CD4-positive, alpha-beta memory T cell (primary cell): ENCODE results near the gene VPS13A. TPM values are rescaled to one million over a fixed set of nuclear protein-coding genes. Genes with fewer than 3 reads are reported as not detected.

Experiments used
- CTCF ChIA-PET: fragments of 350-600 bp; sonication (Branson Sonifier 250); formaldehyde crosslinking; loops from one replicate; lab custom pipeline; 2021; ENCODE audit warnings: inconsistent platforms; ENCODE audit not compliant: partially characterized antibody; lab: Charles Lee
- POLR2A ChIA-PET: fragments of 350-600 bp; sonication (Branson Sonifier 250); formaldehyde crosslinking; loops from one replicate; lab custom pipeline; 2021; ENCODE audit not compliant: partially characterized antibody; lab: Charles Lee
- DNase-seq, 5 donors: peaks; one replicate each; pipeline versions ENCODE4 v3.0.0 to v3.0.0-alpha.2; 2020 to 2022; ENCODE audit warnings: mixed read lengths in 1 of 5
- H3K27ac ChIP-seq: one replicate; pipeline ENCODE4 v1.7.0; 2013; ENCODE audit warnings: low read depth, low read length
- H3K27me3 ChIP-seq: 2 replicates; pipeline ENCODE4 v1.7.0; 2013; ENCODE audit warnings: mild to moderate bottlenecking, low read length, moderate library complexity; ENCODE audit not compliant: insufficient read depth
- H3K36me3 ChIP-seq: 2 replicates; pipeline ENCODE4 v1.7.0; 2013; ENCODE audit warnings: mild to moderate bottlenecking, low read length, moderate library complexity; ENCODE audit not compliant: insufficient read depth
- H3K4me1 ChIP-seq: 2 replicates; pipeline ENCODE4 v1.7.0; 2013; ENCODE audit warnings: mild to moderate bottlenecking, low read length, moderate library complexity; ENCODE audit not compliant: insufficient read depth
- H3K4me3 ChIP-seq, 2 donors: one replicate each; pipeline ENCODE4 v1.7.0; 2013; ENCODE audit warnings: low read length in 2 of 2, mild to moderate bottlenecking in 1 of 2
- H3K9me3 ChIP-seq, 2 donors: one replicate each; pipeline ENCODE4 v1.7.0; 2013; ENCODE audit warnings: low read length in 2 of 2, control low read depth in 1 of 2; ENCODE audit not compliant: control insufficient read depth in 1 of 2
- H3K27ac Mint-ChIP-seq, 7 donors: one replicate each; pipeline ENCODE4 v1.8.0; 2020 to 2021; ENCODE audit warnings: mixed read lengths in 7 of 7, mild to moderate bottlenecking in 6 of 7, inconsistent platforms in 3 of 7, moderate library complexity in 3 of 7
- H3K27me3 Mint-ChIP-seq, 2 donors: one replicate each; pipeline ENCODE4 v1.8.0; 2020 to 2021; ENCODE audit warnings: mixed read lengths in 2 of 2
- H3K36me3 Mint-ChIP-seq, 2 donors: one replicate each; pipeline ENCODE4 v1.8.0; 2020 to 2021; ENCODE audit warnings: mixed read lengths in 2 of 2, inconsistent platforms in 1 of 2, mild to moderate bottlenecking in 1 of 2
- H3K4me1 Mint-ChIP-seq, 4 donors: one replicate each; pipeline ENCODE4 v1.8.0; 2020 to 2021; ENCODE audit warnings: mixed read lengths in 4 of 4, mild to moderate bottlenecking in 1 of 4
- H3K4me3 Mint-ChIP-seq, 8 donors: one replicate each; pipeline ENCODE4 v1.8.0; 2020 to 2021; ENCODE audit warnings: mixed read lengths in 8 of 8, mild to moderate bottlenecking in 7 of 8, moderate library complexity in 6 of 8, inconsistent platforms in 3 of 8
- H3K9me3 Mint-ChIP-seq, 8 donors: one replicate each; pipeline ENCODE4 v1.8.0; 2020 to 2021; ENCODE audit warnings: mixed read lengths in 8 of 8, mild to moderate bottlenecking in 5 of 8, inconsistent platforms in 3 of 8, moderate library complexity in 1 of 8
- intact Hi-C: fragments of 100-400 bp; cut with micrococcal nuclease; formaldehyde crosslinking; loops from one replicate; pipeline ENCODE4 v1.15.1; 2023
- polyA plus RNA-seq, 2 donors: library from polyadenylated mRNA; unstranded; fragments of 300-500 nt; fragmentation: Illumina TruSeq; gene quantifications; one replicate each; pipeline ENCODE4 v1.2.3, GENCODE V29; 2021
- total RNA-seq, 2 experiments: library from RNA; stranded (reverse); gene quantifications; one replicate each; pipeline ENCODE4 v1.2.3, GENCODE V29; 2021

VPS13A gene
- total and polyA plus RNA-seq, 4 experiments from 2014 or later, result 1.7 to 58.2 (median 30.1) TPM

GRCh38 chr9:77325058-77325457 lies 147.7 kb downstream of the VPS13A start:
- Mint-ChIP-seq H3K27me3 (no peaks in the 10 kb centered on the region), H3K27ac (no peak overlapping the region), H3K4me3 (no peak overlapping the region), H3K36me3 (peaks cover 58 to 62% of the 10 kb centered on the region in 2 donors), H3K4me1 (peaks cover 0 to 2% (median 0%) of the 10 kb centered on the region in 4 donors), H3K9me3 (no peaks in the 10 kb centered on the region)
- ChIA-PET CTCF (no interaction called here), POLR2A (no interaction called here)
- Histone ChIP-seq H3K9me3 (no peaks in the 10 kb centered on the region), H3K4me3 (no peak overlapping the region), H3K27me3 (no peaks in the 10 kb centered on the region), H3K27ac (no peak overlapping the region), H3K36me3 (no peaks in the 10 kb centered on the region), H3K4me1 (no peaks in the 10 kb centered on the region)
- DNase-seq, result no peak
- intact Hi-C loops, result no loop called here

- Mint-ChIP-seq H3K27ac (peak overlapping the region in 1 of 7 donors; percentile 4), H3K9me3 (no peaks in the 10 kb centered on the region), H3K4me3 (no peak overlapping the region), H3K36me3 (peaks cover 44% of the 10 kb centered on the region in 2 donors), H3K27me3 (no peaks in the 10 kb centered on the region), H3K4me1 (peaks cover 0 to 2% (median 0%) of the 10 kb centered on the region in 4 donors)
- Histone ChIP-seq H3K4me1 (no peaks in the 10 kb centered on the region), H3K4me3 (no peak overlapping the region), H3K27me3 (no peaks in the 10 kb centered on the region), H3K36me3 (no peaks in the 10 kb centered on the region), H3K9me3 (no peaks in the 10 kb centered on the region), H3K27ac (no peak overlapping the region)
- intact Hi-C loops, result no loop called here
- ChIA-PET CTCF (no interaction called here), POLR2A (no interaction called here)
- no peak for DNase-seq
Observed at GRCh38 chr9:77328102-77328501, 150.8 kb downstream of the VPS13A start.

GRCh38 chr9:77370064-77370463 lies 192.7 kb downstream of the VPS13A start:
- H3K36me3 Mint-ChIP-seq, result peaks cover 39 to 52% of the 10 kb centered on the region in 2 donors

GRCh38 chr9:77374266-77374665 lies 196.9 kb downstream of the VPS13A start:
- Mint-ChIP-seq H3K9me3 (peaks cover 0 to 7% (median 5%) of the 10 kb centered on the region in 8 donors), H3K4me1 (no peaks in the 10 kb centered on the region), H3K4me3 (no peak overlapping the region), H3K36me3 (peaks cover 31 to 38% of the 10 kb centered on the region in 2 donors), H3K27me3 (no peaks in the 10 kb centered on the region), H3K27ac (no peak overlapping the region)
- POLR2A ChIA-PET, result no interaction called here
- Histone ChIP-seq H3K9me3 (no peaks in the 10 kb centered on the region), H3K27me3 (no peaks in the 10 kb centered on the region), H3K4me3 (no peak overlapping the region), H3K36me3 (peaks cover 16% of the 10 kb centered on the region), H3K4me1 (no peaks in the 10 kb centered on the region), H3K27ac (no peak overlapping the region)
- intact Hi-C loops, result no loop called here
- no peak for DNase-seq
- CTCF ChIA-PET, result interaction anchor here (1.2 to 1.6 kb wide), 2 partner anchors 82 to 208 kb away, joined by 3 to 4 read pairs; no protein-coding TSS in a partner anchor

More at GRCh38 chr9:77370064-77370463, 192.7 kb downstream of the VPS13A start:
- Mint-ChIP-seq H3K27me3 (no peaks in the 10 kb centered on the region), H3K4me3 (no peak overlapping the region), H3K27ac (no peak overlapping the region), H3K4me1 (no peaks in the 10 kb centered on the region), H3K9me3 (peaks cover 0 to 7% (median 5%) of the 10 kb centered on the region in 8 donors)
- DNase-seq, result no peak
- no peaks in the 10 kb centered on the region for H3K27me3 ChIP-seq
- no peaks in the 10 kb centered on the region for H3K4me1 ChIP-seq
- POLR2A ChIA-PET, result no interaction called here
- H3K9me3 ChIP-seq, result no peaks in the 10 kb centered on the region
- no peak overlapping the region for H3K27ac ChIP-seq
- intact Hi-C loops, result no loop called here
- no peak overlapping the region for H3K4me3 ChIP-seq
- CTCF ChIA-PET, result no interaction called here
- H3K36me3 ChIP-seq, result peaks cover 16% of the 10 kb centered on the region

- Histone ChIP-seq H3K4me3 (no peak overlapping the region), H3K27me3 (no peaks in the 10 kb centered on the region), H3K27ac (no peak overlapping the region), H3K4me1 (no peaks in the 10 kb centered on the region), H3K36me3 (peaks cover 4% of the 10 kb centered on the region), H3K9me3 (no peaks in the 10 kb centered on the region)
- H3K27me3 Mint-ChIP-seq, result no peaks in the 10 kb centered on the region
- H3K4me3 Mint-ChIP-seq, result no peak overlapping the region
- H3K9me3 Mint-ChIP-seq, result peaks cover 0 to 5% (median 2%) of the 10 kb centered on the region in 8 donors
- no peaks in the 10 kb centered on the region for H3K4me1 Mint-ChIP-seq
- ChIA-PET CTCF (no interaction called here), POLR2A (no interaction called here)
- intact Hi-C loops, result no loop called here
- no peak overlapping the region for H3K27ac Mint-ChIP-seq
- no peak for DNase-seq
- peaks cover 19 to 24% of the 10 kb centered on the region in 2 donors for H3K36me3 Mint-ChIP-seq
Observed at GRCh38 chr9:77375956-77376532, 198.7 kb downstream of the VPS13A start.

GRCh38 chr9:77384406-77384805 lies 207.1 kb downstream of the VPS13A start:
- intact Hi-C loops, result no loop called here
- Histone ChIP-seq H3K27ac (no peak overlapping the region), H3K4me1 (no peaks in the 10 kb centered on the region), H3K36me3 (peaks cover 5% of the 10 kb centered on the region), H3K27me3 (no peaks in the 10 kb centered on the region), H3K9me3 (no peaks in the 10 kb centered on the region), H3K4me3 (no peak overlapping the region)
- no peak overlapping the region for H3K27ac Mint-ChIP-seq
- CTCF ChIA-PET, result no interaction called here
- no peaks in the 10 kb centered on the region for H3K9me3 Mint-ChIP-seq
- H3K4me3 Mint-ChIP-seq, result no peak overlapping the region
- H3K27me3 Mint-ChIP-seq, result no peaks in the 10 kb centered on the region
- peaks cover 16 to 21% of the 10 kb centered on the region in 2 donors for H3K36me3 Mint-ChIP-seq
- POLR2A ChIA-PET, result no interaction called here
- no peak for DNase-seq
- no peaks in the 10 kb centered on the region for H3K4me1 Mint-ChIP-seq

GRCh38 chr9:77386187-77386586 lies 208.9 kb downstream of the VPS13A start:
- H3K27me3 ChIP-seq, result no peaks in the 10 kb centered on the region
- H3K36me3 ChIP-seq, result peaks cover 5% of the 10 kb centered on the region
- no peaks in the 10 kb centered on the region for H3K4me1 ChIP-seq
- H3K27ac ChIP-seq, result no peak overlapping the region
- no peaks in the 10 kb centered on the region for H3K27me3 Mint-ChIP-seq
- H3K9me3 Mint-ChIP-seq, result no peaks in the 10 kb centered on the region
- H3K27ac Mint-ChIP-seq, result no peak overlapping the region
- POLR2A ChIA-PET, result no interaction called here
- no peak overlapping the region for H3K4me3 Mint-ChIP-seq
- CTCF ChIA-PET, result no interaction called here
- no peaks in the 10 kb centered on the region for H3K4me1 Mint-ChIP-seq
- no peaks in the 10 kb centered on the region for H3K9me3 ChIP-seq
- DNase-seq, result no peak
- H3K4me3 ChIP-seq, result no peak overlapping the region
- H3K36me3 Mint-ChIP-seq, result peaks cover 20 to 30% of the 10 kb centered on the region in 2 donors
- intact Hi-C loops, result no loop called here
